Stimulated activated CD4-positive, alpha-beta T cell treated with anti-CD3 and anti-CD28 coated beads, TNF-alpha, amount 100 ng/mL, for 24 hours (primary cell): Measurements from ENCODE around the gene CACNA1E.

Source experiments
- DNase-seq, 3 experiments: peaks; one replicate each; pipeline ENCODE4 v3.0.0-alpha.2; 2020; ENCODE audit warnings: low read depth in 3 of 3

Gene CACNA1E

GRCh38 chr1:181685211-181685610, 201.9 kb downstream of the CACNA1E start:
- DNase-seq: no peak

GRCh38 chr1:181701891-181702290, 218.6 kb downstream of the CACNA1E start:
- DNase-seq: no peak

GRCh38 chr1:181704546-181704945, 221.2 kb downstream of the CACNA1E start:
- DNase-seq: no peak

- no peak for DNase-seq
These were observed 228.5 kb downstream of the CACNA1E start for GRCh38 chr1:181711820-181712219.

GRCh38 chr1:181712711-181713110, 229.4 kb downstream of the CACNA1E start:
- DNase-seq: no peak

GRCh38 chr1:181714428-181714827, 231.1 kb downstream of the CACNA1E start:
- DNase-seq: no peak

- no peak for DNase-seq
These were observed 234.7 kb downstream of the CACNA1E start for GRCh38 chr1:181718034-181718433.

GRCh38 chr1:181726320-181727012, 243.1 kb downstream of the CACNA1E start:
- no peak for DNase-seq

GRCh38 chr1:181730606-181731005, 247.3 kb downstream of the CACNA1E start:
- no peak for DNase-seq

GRCh38 chr1:181732218-181732990, 249.1 kb downstream of the CACNA1E start:
- no peak for DNase-seq

GRCh38 chr1:181733486-181733885, 250.2 kb downstream of the CACNA1E start:
- DNase-seq: no peak

GRCh38 chr1:181737056-181737455, 253.7 kb downstream of the CACNA1E start:
- no peak for DNase-seq

GRCh38 chr1:181739214-181739613, 255.9 kb downstream of the CACNA1E start:
- no peak for DNase-seq

GRCh38 chr1:181742426-181742825, 259.1 kb downstream of the CACNA1E start:
- no peak for DNase-seq

GRCh38 chr1:181743878-181744312, 260.6 kb downstream of the CACNA1E start:
- DNase-seq: no peak

GRCh38 chr1:181746224-181746623, 262.9 kb downstream of the CACNA1E start:
- no peak for DNase-seq

- no peak for DNase-seq
These were observed 264.7 kb downstream of the CACNA1E start for GRCh38 chr1:181748013-181748412.

- no peak for DNase-seq
These were observed 270.8 kb downstream of the CACNA1E start for GRCh38 chr1:181754103-181754502.

GRCh38 chr1:181759481-181759880, 276.2 kb downstream of the CACNA1E start:
- DNase-seq: no peak

GRCh38 chr1:181763736-181764135, 280.4 kb downstream of the CACNA1E start:
- DNase-seq: no peak

- DNase-seq: no peak
These were observed 282.2 kb downstream of the CACNA1E start for GRCh38 chr1:181765451-181766026.

- DNase-seq: no peak
These were observed 283.8 kb downstream of the CACNA1E start for GRCh38 chr1:181767001-181767708.
